Coronary artery (tissue), 2 donors: ENCODE results near the gene SKP2.

Experiments used
- DNase-seq: peaks from one replicate; pipeline ENCODE4 v3.0.0-alpha.2; 2017; ENCODE audit warnings: low spot score
- H3K27ac ChIP-seq, 2 donors: fragments of 200-600 bp; sonication (generic); one replicate each; pipeline ENCODE4 v1.5.1; 2016 to 2019
- H3K4me3 ChIP-seq: fragments of 200-600 bp; sonication (generic); 2 replicates; pipeline ENCODE4 v1.5.1; 2016; ENCODE audit warnings: mild to moderate bottlenecking, moderate library complexity
- TF ChIP-seq, protein P1 (sequence below): fragments of 200-600 bp; sonication (generic); IDR thresholded peaks from one replicate; pipeline ENCODE4 v1.5.1; 2019; ENCODE audit warnings: antibody characterized with exemption

Gene SKP2

DNA sequence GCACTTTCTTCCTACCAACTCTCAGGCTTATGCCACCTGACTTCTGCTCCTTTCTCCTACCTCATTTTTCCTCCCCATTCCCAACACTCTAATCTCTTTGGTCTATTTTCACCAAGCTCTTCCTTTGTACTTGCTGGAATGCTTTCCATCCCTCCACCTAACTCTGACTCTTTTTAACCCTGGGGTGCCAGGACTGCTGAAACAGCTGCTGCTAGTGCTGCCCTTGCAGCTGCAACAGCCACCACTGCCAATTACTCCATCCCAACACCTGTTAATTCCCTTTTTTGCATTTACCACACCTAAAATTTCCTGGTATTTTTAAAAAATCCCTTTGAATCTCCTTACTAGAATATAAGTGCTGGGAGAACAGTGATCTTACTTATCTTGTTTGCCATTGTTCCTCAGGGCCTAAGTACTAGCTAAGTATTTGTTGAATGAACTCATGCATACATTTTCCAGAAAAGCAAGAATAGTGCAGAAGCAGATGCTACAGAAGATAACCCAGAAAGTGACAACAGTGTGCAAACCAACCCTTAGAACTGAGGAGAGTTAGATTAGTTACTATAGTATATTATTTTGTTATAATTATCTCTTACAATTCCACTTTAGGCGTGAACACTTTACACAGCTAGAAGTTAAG is 78.4 kb downstream of the SKP2 start:
- no peak for DNase-seq
- TF ChIP-seq, protein P1, sequence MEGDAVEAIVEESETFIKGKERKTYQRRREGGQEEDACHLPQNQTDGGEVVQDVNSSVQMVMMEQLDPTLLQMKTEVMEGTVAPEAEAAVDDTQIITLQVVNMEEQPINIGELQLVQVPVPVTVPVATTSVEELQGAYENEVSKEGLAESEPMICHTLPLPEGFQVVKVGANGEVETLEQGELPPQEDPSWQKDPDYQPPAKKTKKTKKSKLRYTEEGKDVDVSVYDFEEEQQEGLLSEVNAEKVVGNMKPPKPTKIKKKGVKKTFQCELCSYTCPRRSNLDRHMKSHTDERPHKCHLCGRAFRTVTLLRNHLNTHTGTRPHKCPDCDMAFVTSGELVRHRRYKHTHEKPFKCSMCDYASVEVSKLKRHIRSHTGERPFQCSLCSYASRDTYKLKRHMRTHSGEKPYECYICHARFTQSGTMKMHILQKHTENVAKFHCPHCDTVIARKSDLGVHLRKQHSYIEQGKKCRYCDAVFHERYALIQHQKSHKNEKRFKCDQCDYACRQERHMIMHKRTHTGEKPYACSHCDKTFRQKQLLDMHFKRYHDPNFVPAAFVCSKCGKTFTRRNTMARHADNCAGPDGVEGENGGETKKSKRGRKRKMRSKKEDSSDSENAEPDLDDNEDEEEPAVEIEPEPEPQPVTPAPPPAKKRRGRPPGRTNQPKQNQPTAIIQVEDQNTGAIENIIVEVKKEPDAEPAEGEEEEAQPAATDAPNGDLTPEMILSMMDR: no peak
- Histone ChIP-seq H3K27ac (no peak overlapping the region), H3K4me3 (no peak overlapping the region)

DNA sequence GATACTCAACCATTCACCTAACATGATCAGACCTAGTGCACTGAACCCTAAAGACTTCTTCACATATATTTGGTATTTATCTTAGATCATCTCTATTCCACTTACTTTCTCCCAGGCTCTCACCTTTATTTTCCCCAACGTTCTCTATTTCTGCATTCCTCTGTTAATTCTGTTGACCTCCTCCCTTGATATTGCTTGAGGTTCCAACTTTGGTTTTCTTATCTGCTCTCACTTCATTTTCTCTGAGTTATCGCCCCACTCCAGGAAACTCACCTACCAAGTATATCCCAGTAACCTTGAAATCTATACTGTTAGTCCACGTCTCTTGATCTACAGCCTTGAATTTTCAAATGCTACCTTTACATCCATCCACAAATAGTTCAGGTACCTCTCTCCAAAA is 80.6 kb downstream of the SKP2 start:
- H3K4me3 ChIP-seq: no peak overlapping the region
- no peak for DNase-seq
- H3K27ac ChIP-seq: no peak overlapping the region
- TF ChIP-seq, protein P1: no peak
